K562 (cell line): Measurements from ENCODE around the gene NFKBIA. TPM values are rescaled to one million over a fixed set of nuclear protein-coding genes. Genes with fewer than 3 reads are reported as not detected.
A peak's percentile ranks its signal among the peaks of the same experiment; 100 is the strongest.

Experiments
- CTBP1 ChIP-seq: fragments of 450-650 bp; IDR thresholded peaks from 2 replicates; pipeline ENCODE4 v1.6.1; 2016; ENCODE audit warnings: borderline replicate concordance
- ERF ChIP-seq: fragments of 450-650 bp; formaldehyde crosslinking; IDR thresholded peaks from 2 replicates; pipeline ENCODE4 v1.4.0; 2020; ENCODE audit warnings: mild to moderate bottlenecking, mixed read lengths
- RFX1 ChIP-seq: fragments of 450-650 bp; IDR thresholded peaks from 2 replicates; pipeline ENCODE4 v1.6.1; 2016; ENCODE audit warnings: mild to moderate bottlenecking, moderate library complexity
- TAF1 ChIP-seq: IDR thresholded peaks from 2 replicates; pipeline ENCODE4 v1.6.1; 2011; ENCODE audit warnings: mild to moderate bottlenecking, low read length, moderate library complexity; ENCODE audit not compliant: insufficient read depth, control insufficient read depth, severe bottlenecking; ENCODE audit errors: extremely low read depth
- TAF15 ChIP-seq: fragments of 200-400 bp; formaldehyde crosslinking; IDR thresholded peaks from 2 replicates; pipeline ENCODE4 v1.6.1; 2017; ENCODE audit warnings: mild to moderate bottlenecking, low read depth, low read length, moderate library complexity
- ZNF165 ChIP-seq: fragments of 250-450 bp; sonication (Bioruptor Pico); IDR thresholded peaks from 2 replicates; pipeline ENCODE4 v1.4.0; 2020; ENCODE audit warnings: borderline replicate concordance
- ZNF561 ChIP-seq: fragments of 450-650 bp; formaldehyde crosslinking; conservative IDR thresholded peaks from 2 replicates; pipeline ENCODE4 v1.4.0; 2020; ENCODE audit warnings: mild to moderate bottlenecking, moderate library complexity
- polyA plus RNA-seq, 8 experiments: library from polyadenylated mRNA; depleted of rRNA in 4 of 8; stranded (reverse) in 5 of 8; unstranded in 3 of 8; fragments of >200 nt; fragmentation: Nextera tagmentation in 2 of 8; fragmentation: Illumina TruSeq in 1 of 8; extraction: Ambion mirVana in 2 of 8; extraction: Trizol in 1 of 8; gene quantifications; 2 replicates each; pipeline versions ENCODE4 v1.2.1 to v1.2.3, GENCODE V29; 2011 to 2014; ENCODE audit warnings: inconsistent platforms in 1 of 8, missing spikeins in 1 of 8
- total RNA-seq, 7 experiments: library from RNA; depleted of rRNA in 6 of 7; stranded (reverse); fragments of >200 nt in 6 of 7; fragmentation: Illumina TruSeq in 2 of 7; extraction: Trizol in 2 of 7; gene quantifications; 2 replicates each; pipeline versions ENCODE4 v1.2.1 to v1.2.3, GENCODE V29; 2011 to 2021; ENCODE audit warnings: low replicate concordance in 1 of 7
- TF ChIP-seq, protein P1 (sequence below), 2 experiments: fragments of 450-650 bp in 1 of 2; sonication (generic) in 1 of 2; formaldehyde crosslinking in 1 of 2; IDR thresholded peaks; 2 replicates each; pipeline versions ENCODE4 v1.7.1 to v1.9.0; 2016 to 2022; ENCODE audit warnings: inconsistent platforms in 1 of 2, mild to moderate bottlenecking in 1 of 2, missing genetic modification reagents in 1 of 2
- TF ChIP-seq, protein P2 (sequence below): fragments of 450-650 bp; IDR thresholded peaks from 2 replicates; pipeline ENCODE4 v1.6.1; 2016
- TF ChIP-seq, protein P3 (sequence below): fragments of 250-450 bp; sonication (Bioruptor Pico); IDR thresholded peaks from 2 replicates; pipeline ENCODE4 v1.5.0; 2021; ENCODE audit warnings: mild to moderate bottlenecking, moderate library complexity

Gene NFKBIA
- total and polyA plus RNA-seq, 9 of the 15 experiments (the other 6 are each of a cell fraction or from before 2014, with no cell fraction given) = 6.9 to 31.8 (median 18.2) TPM

DNA sequence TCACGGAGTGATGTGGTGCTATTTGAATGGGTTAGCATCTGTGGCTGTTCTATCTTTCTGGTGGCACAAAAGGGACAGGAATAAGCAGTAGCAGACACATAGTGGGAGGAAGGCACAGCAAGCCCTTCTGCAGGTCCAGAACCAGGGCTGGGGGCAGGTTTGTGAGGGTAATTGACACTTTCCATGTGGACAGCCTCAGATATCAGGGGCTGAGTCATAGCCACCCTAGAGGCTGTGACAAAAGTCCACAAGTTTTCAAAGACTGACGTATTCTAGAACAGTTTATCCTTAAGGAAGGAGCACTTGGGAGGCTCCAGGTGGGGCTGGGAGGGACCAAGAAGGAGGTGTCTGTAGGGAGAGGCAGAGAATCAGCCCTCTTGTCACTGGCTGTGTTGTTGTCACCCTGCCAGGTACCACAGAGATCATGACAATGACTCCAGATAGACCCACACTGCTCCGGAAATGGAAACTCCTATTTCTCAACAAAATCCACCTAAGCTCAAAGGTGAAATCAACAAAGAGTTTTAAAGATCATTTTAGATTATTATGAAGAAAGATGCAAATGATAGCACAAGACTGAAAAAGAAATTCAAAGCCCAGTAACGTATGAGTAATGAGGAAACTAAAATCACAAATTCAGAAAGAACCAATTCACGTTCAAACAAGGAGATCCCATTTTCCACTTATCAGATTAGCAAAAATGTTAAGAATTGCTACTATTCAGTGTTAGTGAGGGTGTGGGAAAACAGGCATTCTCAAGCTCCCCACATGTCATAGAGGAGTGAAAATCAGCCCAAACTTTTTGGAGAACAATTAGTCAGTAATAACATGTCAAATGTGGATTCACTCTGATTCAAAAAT lies 48.3 kb downstream of the NFKBIA start (continued):
- TF ChIP-seq ERF (CRISPR knock-in tag) (no peak), TAF1 (no peak), RFX1 (no peak), CTBP1 (peak; percentile 42; the same call in 1 of the 2 replicates), TAF15 (no peak), ZNF165 (CRISPR knock-in tag) (no peak), ZNF561 (CRISPR knock-in tag) (no peak)
- TF ChIP-seq, protein P1, sequence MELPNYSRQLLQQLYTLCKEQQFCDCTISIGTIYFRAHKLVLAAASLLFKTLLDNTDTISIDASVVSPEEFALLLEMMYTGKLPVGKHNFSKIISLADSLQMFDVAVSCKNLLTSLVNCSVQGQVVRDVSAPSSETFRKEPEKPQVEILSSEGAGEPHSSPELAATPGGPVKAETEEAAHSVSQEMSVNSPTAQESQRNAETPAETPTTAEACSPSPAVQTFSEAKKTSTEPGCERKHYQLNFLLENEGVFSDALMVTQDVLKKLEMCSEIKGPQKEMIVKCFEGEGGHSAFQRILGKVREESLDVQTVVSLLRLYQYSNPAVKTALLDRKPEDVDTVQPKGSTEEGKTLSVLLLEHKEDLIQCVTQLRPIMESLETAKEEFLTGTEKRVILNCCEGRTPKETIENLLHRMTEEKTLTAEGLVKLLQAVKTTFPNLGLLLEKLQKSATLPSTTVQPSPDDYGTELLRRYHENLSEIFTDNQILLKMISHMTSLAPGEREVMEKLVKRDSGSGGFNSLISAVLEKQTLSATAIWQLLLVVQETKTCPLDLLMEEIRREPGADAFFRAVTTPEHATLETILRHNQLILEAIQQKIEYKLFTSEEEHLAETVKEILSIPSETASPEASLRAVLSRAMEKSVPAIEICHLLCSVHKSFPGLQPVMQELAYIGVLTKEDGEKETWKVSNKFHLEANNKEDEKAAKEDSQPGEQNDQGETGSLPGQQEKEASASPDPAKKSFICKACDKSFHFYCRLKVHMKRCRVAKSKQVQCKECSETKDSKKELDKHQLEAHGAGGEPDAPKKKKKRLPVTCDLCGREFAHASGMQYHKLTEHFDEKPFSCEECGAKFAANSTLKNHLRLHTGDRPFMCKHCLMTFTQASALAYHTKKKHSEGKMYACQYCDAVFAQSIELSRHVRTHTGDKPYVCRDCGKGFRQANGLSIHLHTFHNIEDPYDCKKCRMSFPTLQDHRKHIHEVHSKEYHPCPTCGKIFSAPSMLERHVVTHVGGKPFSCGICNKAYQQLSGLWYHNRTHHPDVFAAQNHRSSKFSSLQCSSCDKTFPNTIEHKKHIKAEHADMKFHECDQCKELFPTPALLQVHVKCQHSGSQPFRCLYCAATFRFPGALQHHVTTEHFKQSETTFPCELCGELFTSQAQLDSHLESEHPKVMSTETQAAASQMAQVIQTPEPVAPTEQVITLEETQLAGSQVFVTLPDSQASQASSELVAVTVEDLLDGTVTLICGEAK (IDR thresholded peaks at IDR 0.05) = no peak
- TF ChIP-seq, protein P1 (CRISPR knock-in tag; IDR thresholded peaks at IDR 0.05) = no peak
- TF ChIP-seq, protein P2, sequence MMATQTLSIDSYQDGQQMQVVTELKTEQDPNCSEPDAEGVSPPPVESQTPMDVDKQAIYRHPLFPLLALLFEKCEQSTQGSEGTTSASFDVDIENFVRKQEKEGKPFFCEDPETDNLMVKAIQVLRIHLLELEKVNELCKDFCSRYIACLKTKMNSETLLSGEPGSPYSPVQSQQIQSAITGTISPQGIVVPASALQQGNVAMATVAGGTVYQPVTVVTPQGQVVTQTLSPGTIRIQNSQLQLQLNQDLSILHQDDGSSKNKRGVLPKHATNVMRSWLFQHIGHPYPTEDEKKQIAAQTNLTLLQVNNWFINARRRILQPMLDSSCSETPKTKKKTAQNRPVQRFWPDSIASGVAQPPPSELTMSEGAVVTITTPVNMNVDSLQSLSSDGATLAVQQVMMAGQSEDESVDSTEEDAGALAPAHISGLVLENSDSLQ = peak; percentile 80
- TF ChIP-seq, protein P3, sequence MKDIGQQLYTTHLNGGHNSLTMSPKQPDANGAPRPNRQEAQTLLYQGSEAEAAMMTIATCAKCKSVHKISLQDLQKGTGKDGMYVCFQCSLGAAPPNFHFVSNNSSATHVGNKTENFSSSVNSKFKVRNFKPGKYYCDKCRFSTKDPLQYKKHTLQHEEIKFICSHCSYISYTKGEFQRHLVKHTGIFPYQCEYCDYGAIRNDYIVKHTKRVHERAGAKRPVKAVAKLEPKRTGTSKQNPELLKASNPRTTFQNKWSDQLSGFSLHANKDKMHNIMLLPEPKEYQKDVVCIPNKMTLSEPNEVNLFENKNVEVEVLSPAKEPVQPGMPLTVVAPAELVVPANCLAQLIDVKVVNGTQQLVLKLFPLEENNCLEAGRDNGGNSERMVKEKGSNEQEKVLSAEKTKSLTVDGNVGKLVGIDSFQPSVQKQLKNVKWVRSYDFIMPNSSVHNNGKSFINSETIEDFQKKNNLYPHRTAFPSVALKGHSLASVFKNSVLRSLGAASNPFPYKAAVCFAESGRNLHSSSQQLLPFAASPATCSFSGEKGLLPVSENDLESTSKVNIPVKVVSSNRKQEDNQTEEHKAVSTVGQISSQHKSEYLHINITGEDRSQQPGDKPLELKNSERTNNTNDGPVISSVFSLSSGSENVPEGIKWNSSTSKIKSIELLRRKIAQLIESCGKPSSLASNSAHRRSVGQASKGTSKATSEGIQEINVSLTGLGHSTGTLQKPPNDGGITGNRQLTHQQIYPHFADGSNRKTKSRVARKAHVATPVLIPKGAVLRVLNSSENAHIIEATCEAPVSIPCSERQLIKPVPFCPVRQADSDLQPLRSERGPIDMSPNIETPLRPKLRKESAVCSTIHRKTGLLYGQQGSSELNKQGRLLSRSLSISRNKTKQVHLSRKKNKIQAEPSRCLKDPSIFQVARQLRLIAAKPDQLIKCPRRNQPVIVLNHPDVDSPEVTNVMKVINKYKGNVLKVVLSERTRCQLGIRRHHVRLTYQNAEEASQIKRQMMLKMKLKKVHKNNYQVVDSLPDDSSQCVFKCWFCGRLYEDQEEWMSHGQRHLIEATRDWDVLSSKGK (CRISPR knock-in tag) = no peak
